ACC112 (cell line): ENCODE measurements around the gene TSC22D2.

Experiments used
- H2AFZ ChIP-seq: fragments of 200-600 bp; sonication (generic); one replicate; pipeline ENCODE4 v1.6.0; 2017; ENCODE audit warnings: antibody characterized with exemption, low read length; ENCODE audit not compliant: unreplicated experiment
- H3K27ac ChIP-seq: fragments of 200-600 bp; sonication (generic); 2 replicates; pipeline ENCODE4 v1.5.1; 2014; ENCODE audit warnings: low read depth, mild to moderate bottlenecking, antibody characterized with exemption, low read length, moderate library complexity
- H3K27me3 ChIP-seq: fragments of 200-600 bp; sonication (generic); 2 replicates; pipeline ENCODE4 v1.6.1; 2014; ENCODE audit warnings: mild to moderate bottlenecking, antibody characterized with exemption, low read length, moderate library complexity, mixed read lengths; ENCODE audit not compliant: insufficient read depth
- H3K36me3 ChIP-seq: fragments of 200-600 bp; sonication (generic); 2 replicates; pipeline ENCODE4 v1.6.1; 2016; ENCODE audit warnings: mild to moderate bottlenecking, antibody characterized with exemption, low read length, moderate library complexity, mixed read lengths; ENCODE audit not compliant: insufficient read depth
- H3K4me1 ChIP-seq: fragments of 200-600 bp; sonication (generic); one replicate; pipeline ENCODE4 v1.6.1; 2016; ENCODE audit warnings: low read length, mixed read lengths; ENCODE audit not compliant: insufficient read depth, unreplicated experiment, control insufficient read depth
- H3K4me3 ChIP-seq: fragments of 200-600 bp; sonication (generic); 2 replicates; pipeline ENCODE4 v1.5.1; 2014; ENCODE audit warnings: mild to moderate bottlenecking, low read depth, low read length
- H3K79me2 ChIP-seq: fragments of 200-600 bp; sonication (generic); one replicate; pipeline ENCODE4 v1.6.0; 2016; ENCODE audit warnings: low read length; ENCODE audit not compliant: control insufficient read depth, unreplicated experiment, insufficient read depth

Gene TSC22D2

GRCh38 chr3:150504483-150504882 lies 96.4 kb downstream of the TSC22D2 start:
- Histone ChIP-seq H3K27ac (no peak overlapping the region), H3K4me3 (no peak overlapping the region), H3K36me3 (no peaks in the 10 kb centered on the region), H3K4me1 (no peaks in the 10 kb centered on the region), H3K79me2 (no peaks in the 10 kb centered on the region), H3K27me3 (no peaks in the 10 kb centered on the region), H2AFZ (no peak overlapping the region)

DNA sequence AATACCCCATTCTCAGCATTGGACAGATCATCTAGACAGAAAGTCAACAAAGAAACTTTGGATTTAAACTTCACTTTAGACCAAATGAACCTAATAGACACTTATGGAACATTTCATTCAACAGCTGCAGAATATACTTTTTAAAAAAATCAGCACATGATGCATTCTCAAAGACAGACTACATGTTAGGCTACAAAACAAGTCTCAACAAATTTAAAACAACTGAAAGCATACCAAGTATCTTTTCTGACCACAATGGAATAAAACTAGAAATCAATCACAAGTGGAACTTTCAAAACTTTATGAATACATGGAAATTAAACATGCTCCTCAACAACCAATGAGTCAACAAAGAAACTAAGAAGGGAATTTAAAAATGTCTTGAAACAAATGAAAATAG lies 100.3 kb downstream of the TSC22D2 start:
- Histone ChIP-seq H3K4me1 (no peaks in the 10 kb centered on the region), H3K27me3 (no peaks in the 10 kb centered on the region), H2AFZ (no peak overlapping the region), H3K79me2 (no peaks in the 10 kb centered on the region), H3K36me3 (no peaks in the 10 kb centered on the region), H3K27ac (no peak overlapping the region), H3K4me3 (no peak overlapping the region)

GRCh38 chr3:150509780-150510179 lies 101.7 kb downstream of the TSC22D2 start:
- no peak overlapping the region for H3K4me3 ChIP-seq

DNA sequence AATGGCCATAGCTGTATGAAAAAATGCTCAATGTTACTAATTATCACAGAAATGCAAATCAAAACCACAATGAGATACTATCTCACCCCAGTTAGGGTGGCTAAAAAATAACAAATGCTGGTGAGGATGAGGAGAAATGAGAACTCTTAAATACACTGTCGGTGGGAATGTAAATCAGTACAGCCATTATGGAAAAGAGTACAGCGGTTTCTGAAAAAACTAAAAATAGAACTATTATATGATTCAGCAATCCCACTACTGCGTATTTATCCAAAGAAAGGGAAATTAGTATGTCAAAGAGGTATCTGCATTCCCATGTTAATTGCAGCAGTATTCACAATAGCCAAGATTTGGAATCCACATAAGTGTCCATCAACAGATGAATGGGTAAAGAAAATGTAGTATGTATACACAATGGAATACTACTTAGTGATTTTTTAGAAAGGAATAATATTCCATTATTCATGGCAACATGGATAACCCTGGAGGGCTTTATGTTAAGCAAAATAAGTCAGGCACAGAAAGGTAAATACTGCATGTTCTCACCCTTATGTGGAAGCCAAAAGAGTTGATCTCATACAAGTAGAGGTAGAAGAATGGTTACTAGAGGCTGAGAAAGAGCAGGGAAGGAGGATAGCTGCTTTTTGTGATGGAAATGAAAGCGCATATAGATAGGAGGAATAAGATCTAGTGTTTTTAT lies 103.2 kb downstream of the TSC22D2 start:
- Histone ChIP-seq H3K36me3 (no peaks in the 10 kb centered on the region), H3K79me2 (no peaks in the 10 kb centered on the region), H3K27ac (no peak overlapping the region), H3K4me1 (peaks cover 5% of the 10 kb centered on the region), H2AFZ (no peak overlapping the region), H3K4me3 (no peak overlapping the region), H3K27me3 (no peaks in the 10 kb centered on the region)

More at GRCh38 chr3:150509780-150510179, 101.7 kb downstream of the TSC22D2 start:
- Histone ChIP-seq H3K36me3 (no peaks in the 10 kb centered on the region), H3K4me1 (no peaks in the 10 kb centered on the region), H3K79me2 (no peaks in the 10 kb centered on the region), H2AFZ (no peak overlapping the region), H3K27ac (no peak overlapping the region), H3K27me3 (no peaks in the 10 kb centered on the region)

- Histone ChIP-seq H3K36me3 (no peaks in the 10 kb centered on the region), H3K4me1 (peaks cover 5% of the 10 kb centered on the region), H3K4me3 (no peak overlapping the region), H3K27me3 (no peaks in the 10 kb centered on the region), H3K79me2 (no peaks in the 10 kb centered on the region), H2AFZ (peak overlapping the region; percentile 42), H3K27ac (no peak overlapping the region)
Observed at GRCh38 chr3:150515210-150515609, 107.1 kb downstream of the TSC22D2 start.
